ENCODE measurements around the gene CEMIP.
A peak's percentile ranks its signal among the peaks of the same experiment; 100 is the strongest.

The CEMIP gene

GRCh38 chr15:80996247-80996646 lies 217.1 kb downstream of the CEMIP start:
- ChIA-PET CTCF (interaction anchor here (0.6 to 1.8 kb wide), 2 partner anchors 19 to 270 kb away, joined by 4 to 6 read pairs; no protein-coding TSS in a partner anchor), POLR2A (no interaction called here)
- TF ChIP-seq OVOL3 (tag by site-specific recombination; IDR thresholded peaks at IDR 0.05) (no peak), ZNF488 (tag by site-specific recombination; IDR thresholded peaks at IDR 0.05) (no peak), ZNF221 (tag by site-specific recombination; IDR thresholded peaks at IDR 0.05; ENCODE audit: borderline replicate concordance) (no peak), ZNF473 (tag by site-specific recombination; IDR thresholded peaks at IDR 0.05) (no peak), ZNF768 (tag by site-specific recombination; IDR thresholded peaks at IDR 0.05) (no peak), ZNF112 (tag by site-specific recombination; IDR thresholded peaks at IDR 0.05) (no peak), ZNF654 (tag by site-specific recombination; IDR thresholded peaks at IDR 0.05; ENCODE audit: low read depth) (peak; percentile 49; the same call in 1 of the 2 replicates), ZNF2 (tag by site-specific recombination; IDR thresholded peaks at IDR 0.05) (peak; percentile 97), ZNF514 (tag by site-specific recombination; IDR thresholded peaks at IDR 0.05) (no peak)
- TF ChIP-seq, protein P1, sequence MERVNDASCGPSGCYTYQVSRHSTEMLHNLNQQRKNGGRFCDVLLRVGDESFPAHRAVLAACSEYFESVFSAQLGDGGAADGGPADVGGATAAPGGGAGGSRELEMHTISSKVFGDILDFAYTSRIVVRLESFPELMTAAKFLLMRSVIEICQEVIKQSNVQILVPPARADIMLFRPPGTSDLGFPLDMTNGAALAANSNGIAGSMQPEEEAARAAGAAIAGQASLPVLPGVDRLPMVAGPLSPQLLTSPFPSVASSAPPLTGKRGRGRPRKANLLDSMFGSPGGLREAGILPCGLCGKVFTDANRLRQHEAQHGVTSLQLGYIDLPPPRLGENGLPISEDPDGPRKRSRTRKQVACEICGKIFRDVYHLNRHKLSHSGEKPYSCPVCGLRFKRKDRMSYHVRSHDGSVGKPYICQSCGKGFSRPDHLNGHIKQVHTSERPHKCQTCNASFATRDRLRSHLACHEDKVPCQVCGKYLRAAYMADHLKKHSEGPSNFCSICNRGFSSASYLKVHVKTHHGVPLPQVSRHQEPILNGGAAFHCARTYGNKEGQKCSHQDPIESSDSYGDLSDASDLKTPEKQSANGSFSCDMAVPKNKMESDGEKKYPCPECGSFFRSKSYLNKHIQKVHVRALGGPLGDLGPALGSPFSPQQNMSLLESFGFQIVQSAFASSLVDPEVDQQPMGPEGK (tag by site-specific recombination; IDR thresholded peaks at IDR 0.05) = no peak
- TF ChIP-seq, protein P2, sequence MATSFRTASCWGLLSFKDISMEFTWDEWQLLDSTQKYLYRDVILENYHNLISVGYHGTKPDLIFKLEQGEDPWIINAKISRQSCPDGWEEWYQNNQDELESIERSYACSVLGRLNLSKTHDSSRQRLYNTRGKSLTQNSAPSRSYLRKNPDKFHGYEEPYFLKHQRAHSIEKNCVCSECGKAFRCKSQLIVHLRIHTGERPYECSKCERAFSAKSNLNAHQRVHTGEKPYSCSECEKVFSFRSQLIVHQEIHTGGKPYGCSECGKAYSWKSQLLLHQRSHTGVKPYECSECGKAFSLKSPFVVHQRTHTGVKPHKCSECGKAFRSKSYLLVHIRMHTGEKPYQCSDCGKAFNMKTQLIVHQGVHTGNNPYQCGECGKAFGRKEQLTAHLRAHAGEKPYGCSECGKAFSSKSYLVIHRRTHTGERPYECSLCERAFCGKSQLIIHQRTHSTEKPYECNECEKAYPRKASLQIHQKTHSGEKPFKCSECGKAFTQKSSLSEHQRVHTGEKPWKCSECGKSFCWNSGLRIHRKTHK (tag by site-specific recombination; IDR thresholded peaks at IDR 0.05) = no peak
- TF ChIP-seq, protein P3, sequence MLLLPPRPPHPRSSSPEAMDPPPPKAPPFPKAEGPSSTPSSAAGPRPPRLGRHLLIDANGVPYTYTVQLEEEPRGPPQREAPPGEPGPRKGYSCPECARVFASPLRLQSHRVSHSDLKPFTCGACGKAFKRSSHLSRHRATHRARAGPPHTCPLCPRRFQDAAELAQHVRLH (tag by site-specific recombination; IDR thresholded peaks at IDR 0.05) = peak; percentile 77

DNA sequence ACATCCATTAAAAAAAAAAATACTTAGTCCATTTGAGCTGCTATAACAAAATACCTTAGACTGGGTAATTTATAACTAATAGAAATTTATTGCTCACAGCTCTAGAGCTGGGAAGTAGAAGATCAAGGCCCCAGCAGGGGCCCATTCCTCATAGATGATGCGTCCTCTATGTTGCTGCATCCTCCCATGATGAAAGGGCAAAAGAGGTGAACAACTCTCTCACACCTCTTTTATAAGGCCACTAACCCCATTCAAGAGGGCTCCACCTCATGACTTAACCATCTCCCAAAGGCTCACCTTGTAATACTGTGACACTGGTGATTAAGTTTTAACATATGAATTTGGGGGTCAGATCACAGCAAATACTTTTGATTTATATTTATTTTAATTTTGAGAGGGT lies 218.5 kb downstream of the CEMIP start:
- Histone ChIP-seq H3K36me3 (ENCODE audit: control insufficient read depth in 2 of 2, insufficient read depth in 1 of 2, low read length in 2 of 2) (peaks cover 0 to 5% of the 10 kb centered on the region in 2 experiments; a peak in 1 of 3 replicates), H3K4me1 (ENCODE audit: control insufficient read depth, insufficient read depth, low read length) (peaks cover 3% of the 10 kb centered on the region; the same call in 1 of the 2 replicates), H3K9me3 (ENCODE audit: control insufficient read depth, insufficient read depth, low read depth, low read length) (no peaks in the 10 kb centered on the region), H3K27ac (ENCODE audit: extremely low read depth, low read depth, low read length) (no peak overlapping the region), H3K4me3 (ENCODE audit: low read depth, low read length) (no peak overlapping the region)
- ChIA-PET CTCF (interaction anchor here (0.5 to 1.5 kb wide), 9 partner anchors 18 to 757 kb away, joined by 3 to 8 read pairs (median 3); no protein-coding TSS in a partner anchor), POLR2A (no interaction called here)
- TF ChIP-seq ZFP41 (tag by site-specific recombination; IDR thresholded peaks at IDR 0.05; ENCODE audit: borderline replicate concordance) = no peak
- no peak for TF ChIP-seq YY2 (tag by site-specific recombination; IDR thresholded peaks at IDR 0.05)
- TF ChIP-seq ZBTB8A (tag by site-specific recombination; IDR thresholded peaks at IDR 0.05) = no peak
- TF ChIP-seq, protein P4, sequence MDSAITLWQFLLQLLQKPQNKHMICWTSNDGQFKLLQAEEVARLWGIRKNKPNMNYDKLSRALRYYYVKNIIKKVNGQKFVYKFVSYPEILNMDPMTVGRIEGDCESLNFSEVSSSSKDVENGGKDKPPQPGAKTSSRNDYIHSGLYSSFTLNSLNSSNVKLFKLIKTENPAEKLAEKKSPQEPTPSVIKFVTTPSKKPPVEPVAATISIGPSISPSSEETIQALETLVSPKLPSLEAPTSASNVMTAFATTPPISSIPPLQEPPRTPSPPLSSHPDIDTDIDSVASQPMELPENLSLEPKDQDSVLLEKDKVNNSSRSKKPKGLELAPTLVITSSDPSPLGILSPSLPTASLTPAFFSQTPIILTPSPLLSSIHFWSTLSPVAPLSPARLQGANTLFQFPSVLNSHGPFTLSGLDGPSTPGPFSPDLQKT (IDR thresholded peaks at IDR 0.05; ENCODE audit: borderline replicate concordance, low read depth, low read length) = no peak
- TF ChIP-seq ZNF37A (tag by site-specific recombination; IDR thresholded peaks at IDR 0.05) = no peak
- no peak for TF ChIP-seq PRDM4 (tag by site-specific recombination; IDR thresholded peaks at IDR 0.05)
- no peak for TF ChIP-seq ZNF157 (tag by site-specific recombination; IDR thresholded peaks at IDR 0.05)
- TF ChIP-seq SCRT2 (tag by site-specific recombination; IDR thresholded peaks at IDR 0.05) = no peak
- no peak for TF ChIP-seq ZNF280D (tag by site-specific recombination; IDR thresholded peaks at IDR 0.05)
- no peak for TF ChIP-seq HOXA7 (CRISPR knock-in tag; IDR thresholded peaks at IDR 0.05; ENCODE audit: borderline replicate concordance)
- TF ChIP-seq ZNF837 (tag by site-specific recombination; IDR thresholded peaks at IDR 0.05) = no peak
- no peak for TF ChIP-seq ZNF311 (tag by site-specific recombination; IDR thresholded peaks at IDR 0.05; ENCODE audit: borderline replicate concordance)

More at GRCh38 chr15:80996247-80996646, 217.1 kb downstream of the CEMIP start:
- Histone ChIP-seq H3K27ac (ENCODE audit: extremely low read depth, low read depth, low read length) (no peak overlapping the region), H3K36me3 (ENCODE audit: control insufficient read depth in 2 of 2, insufficient read depth in 1 of 2, low read length in 2 of 2) (no peaks in the 10 kb centered on the region), H3K9me3 (ENCODE audit: control insufficient read depth, insufficient read depth, low read depth, low read length) (no peaks in the 10 kb centered on the region), H3K4me3 (ENCODE audit: low read depth, low read length) (no peak overlapping the region), H3K4me1 (ENCODE audit: control insufficient read depth, insufficient read depth, low read length) (no peaks in the 10 kb centered on the region)

All from HEK293 (cell line).